RPMI8226 (cell line): Measurements from ENCODE around the gene ROM1.

Experiments
- DNase-seq: peaks from one replicate; pipeline ENCODE4 v3.0.0-alpha.2; 2015

ROM1 gene

GRCh38 chr11:62588966-62589637 is 24.0 kb upstream of the ROM1 start:
- DNase-seq: peak; percentile 42

GRCh38 chr11:62591448-62592145 is 21.5 kb upstream of the ROM1 start, which contains the start of gene TUT1:
TUT1 (minus strand) TSS chr11:62591523; CDS start chr11:62591485, 38 bp downstream.
- peak; percentile 100 for DNase-seq

- no peak for DNase-seq
Observed at GRCh38 chr11:62592146-62592815, 20.8 kb upstream of the ROM1 start.

- DNase-seq: no peak
Observed at GRCh38 chr11:62592989-62593421, 20.1 kb upstream of the ROM1 start.

- DNase-seq: peak; percentile 89
Observed at GRCh38 chr11:62593434-62594044, 19.5 kb upstream of the ROM1 start.

- DNase-seq: no peak
Observed at GRCh38 chr11:62595124-62595523, 17.9 kb upstream of the ROM1 start.

GRCh38 chr11:62599069-62599696 is 13.9 kb upstream of the ROM1 start:
- DNase-seq: peak; percentile 99

- DNase-seq: no peak
Observed at GRCh38 chr11:62599901-62600300, 13.2 kb upstream of the ROM1 start.

GRCh38 chr11:62600367-62601121 is 12.5 kb upstream of the ROM1 start:
- DNase-seq: peak; percentile 44

GRCh38 chr11:62601122-62601371 is 12.0 kb upstream of the ROM1 start:
- DNase-seq: peak; percentile 47

GRCh38 chr11:62601372-62602140 is 11.5 kb upstream of the ROM1 start, which contains the start of gene MTA2:
MTA2 (minus strand) TSS chr11:62601865; CDS start chr11:62601450, 415 bp downstream.
- DNase-seq: peak; percentile 99

- no peak for DNase-seq
Observed at GRCh38 chr11:62602141-62603071, 10.7 kb upstream of the ROM1 start.

- no peak for DNase-seq
Observed at GRCh38 chr11:62603072-62603408, 10.0 kb upstream of the ROM1 start.

GRCh38 chr11:62603776-62604299 is 9.2 kb upstream of the ROM1 start:
- DNase-seq: no peak

GRCh38 chr11:62604460-62605120 is 8.5 kb upstream of the ROM1 start:
- no peak for DNase-seq

- DNase-seq: no peak
Observed at GRCh38 chr11:62605467-62605866, 7.6 kb upstream of the ROM1 start.

GRCh38 chr11:62605902-62606301 is 7.2 kb upstream of the ROM1 start:
- DNase-seq: no peak

- no peak for DNase-seq
Observed at GRCh38 chr11:62607714-62608113, 5.3 kb upstream of the ROM1 start.

GRCh38 chr11:62608776-62609175 is 4.3 kb upstream of the ROM1 start:
- no peak for DNase-seq

GRCh38 chr11:62610403-62610802 is 2.7 kb upstream of the ROM1 start:
- DNase-seq: no peak
